Epithelial cell of proximal tubule (primary cell): ENCODE measurements around the gene POPDC2. TPM values are rescaled to one million over a fixed set of nuclear protein-coding genes. Genes with fewer than 3 reads are reported as not detected.
A peak's percentile ranks its signal among the peaks of the same experiment; 100 is the strongest.

ENCODE experiments used
- DNase-seq: peaks from one replicate; pipeline ENCODE4 v3.0.0-alpha.2; 2011; ENCODE audit warnings: low read depth
- H3K4me3 ChIP-seq: 2 replicates; pipeline ENCODE4 v1.5.1; 2011; ENCODE audit warnings: low read depth, mild to moderate bottlenecking, low read length
- total RNA-seq: library from RNA; depleted of rRNA; stranded (reverse); fragments of >200 nt; gene quantifications from 2 replicates; pipeline ENCODE4 v1.2.3, GENCODE V29; 2015
- TF ChIP-seq, protein P1 (sequence below): conservative IDR thresholded peaks from 2 replicates; pipeline ENCODE4 v1.5.1; 2012; ENCODE audit warnings: low read depth, mild to moderate bottlenecking, low read length

POPDC2 gene
- total RNA-seq, 1 donor from 2014 or later, result 0.06 TPM

DNA sequence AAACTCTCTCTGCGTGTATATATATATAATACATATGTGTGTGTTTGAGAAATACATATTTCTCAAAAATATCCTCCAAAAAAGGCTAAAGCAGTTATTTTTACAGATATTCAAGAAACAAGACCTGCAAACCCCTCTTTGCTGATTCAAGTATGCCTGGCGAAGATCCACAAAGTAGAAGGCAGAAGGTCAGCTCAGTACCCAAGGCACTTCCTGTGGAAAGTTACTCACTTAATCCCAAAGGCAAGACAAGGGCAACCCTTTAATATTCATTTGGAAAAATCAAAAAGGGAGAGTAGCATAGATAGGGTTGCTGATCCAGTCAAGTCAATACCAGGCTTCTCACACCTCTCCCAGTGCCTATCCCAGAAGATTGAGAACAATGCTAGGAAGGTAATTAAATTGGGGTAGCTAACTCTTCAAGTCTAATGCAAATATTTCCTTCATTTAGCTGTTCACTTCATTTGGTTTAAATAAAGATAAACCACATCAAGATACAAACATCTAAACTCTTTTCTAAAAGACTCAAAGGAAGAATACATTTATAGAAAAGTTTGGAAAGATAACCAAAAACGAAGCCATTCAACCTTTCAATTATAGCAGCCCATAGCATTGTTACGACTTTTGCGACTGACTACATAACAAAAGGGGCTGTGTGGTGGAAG is 9.6 kb upstream of the POPDC2 start:
- DNase-seq, result no peak
- TF ChIP-seq, protein P1, sequence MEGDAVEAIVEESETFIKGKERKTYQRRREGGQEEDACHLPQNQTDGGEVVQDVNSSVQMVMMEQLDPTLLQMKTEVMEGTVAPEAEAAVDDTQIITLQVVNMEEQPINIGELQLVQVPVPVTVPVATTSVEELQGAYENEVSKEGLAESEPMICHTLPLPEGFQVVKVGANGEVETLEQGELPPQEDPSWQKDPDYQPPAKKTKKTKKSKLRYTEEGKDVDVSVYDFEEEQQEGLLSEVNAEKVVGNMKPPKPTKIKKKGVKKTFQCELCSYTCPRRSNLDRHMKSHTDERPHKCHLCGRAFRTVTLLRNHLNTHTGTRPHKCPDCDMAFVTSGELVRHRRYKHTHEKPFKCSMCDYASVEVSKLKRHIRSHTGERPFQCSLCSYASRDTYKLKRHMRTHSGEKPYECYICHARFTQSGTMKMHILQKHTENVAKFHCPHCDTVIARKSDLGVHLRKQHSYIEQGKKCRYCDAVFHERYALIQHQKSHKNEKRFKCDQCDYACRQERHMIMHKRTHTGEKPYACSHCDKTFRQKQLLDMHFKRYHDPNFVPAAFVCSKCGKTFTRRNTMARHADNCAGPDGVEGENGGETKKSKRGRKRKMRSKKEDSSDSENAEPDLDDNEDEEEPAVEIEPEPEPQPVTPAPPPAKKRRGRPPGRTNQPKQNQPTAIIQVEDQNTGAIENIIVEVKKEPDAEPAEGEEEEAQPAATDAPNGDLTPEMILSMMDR, result no peak
- no peak overlapping the region for H3K4me3 ChIP-seq

DNA sequence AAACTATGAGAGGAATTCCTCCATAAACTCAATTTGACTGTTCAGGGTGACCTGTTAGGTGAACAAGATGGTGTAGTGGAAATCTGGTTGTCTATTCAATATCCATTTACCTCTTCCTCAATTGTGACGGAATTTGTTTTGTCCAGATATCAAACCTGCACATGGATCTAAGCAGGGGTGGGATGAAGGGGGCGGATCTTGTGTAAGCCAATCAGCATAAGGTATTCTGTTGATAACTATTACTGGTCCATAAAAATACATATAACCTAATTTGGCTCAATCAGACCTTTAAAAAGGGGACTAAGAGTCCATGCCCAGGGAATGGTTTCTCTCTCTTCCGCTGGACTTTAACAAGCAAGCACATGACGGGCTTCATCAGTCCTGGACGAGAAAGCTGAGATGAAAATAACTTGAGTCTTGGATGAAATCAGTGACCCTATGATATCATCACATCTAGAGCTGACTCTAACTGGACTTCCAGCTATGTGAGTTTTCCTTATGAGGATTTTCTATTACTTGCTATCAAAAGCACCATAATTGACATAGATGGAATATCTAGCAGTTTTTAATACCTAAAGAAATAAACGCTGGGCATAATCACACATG is 5.7 kb upstream of the POPDC2 start:
- DNase-seq, result no peak
- TF ChIP-seq, protein P1, result no peak

DNA sequence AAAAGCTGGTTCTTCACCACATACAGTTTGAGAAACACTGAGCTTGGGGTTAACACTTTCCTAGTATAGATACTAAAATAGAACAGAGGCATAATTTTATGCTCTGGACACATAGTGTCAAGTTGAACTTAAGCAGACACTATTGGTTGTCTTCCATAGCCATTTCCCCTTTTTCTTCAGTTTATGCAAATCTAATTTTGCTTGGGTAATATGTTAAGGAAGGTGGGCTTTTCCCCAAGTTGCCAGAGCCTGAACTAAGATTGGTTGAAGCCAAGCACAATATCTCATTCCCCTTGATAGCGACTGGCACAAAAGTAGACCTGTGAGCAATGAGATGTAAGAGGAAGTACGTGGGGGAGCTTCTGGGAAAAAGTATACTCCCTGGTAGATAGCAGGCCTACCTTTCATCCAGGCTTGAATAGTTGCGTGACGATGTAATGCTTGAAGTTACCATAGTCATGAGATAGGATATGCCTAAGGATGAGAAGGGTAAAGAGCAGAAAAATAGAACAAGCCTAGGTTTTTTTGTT is 4.5 kb upstream of the POPDC2 start:
- H3K4me3 ChIP-seq, result no peak overlapping the region
- TF ChIP-seq, protein P1, result no peak
- DNase-seq, result no peak

More for the DNA sequence above, 5.7 kb upstream of the POPDC2 start:
- no peak overlapping the region for H3K4me3 ChIP-seq

DNA sequence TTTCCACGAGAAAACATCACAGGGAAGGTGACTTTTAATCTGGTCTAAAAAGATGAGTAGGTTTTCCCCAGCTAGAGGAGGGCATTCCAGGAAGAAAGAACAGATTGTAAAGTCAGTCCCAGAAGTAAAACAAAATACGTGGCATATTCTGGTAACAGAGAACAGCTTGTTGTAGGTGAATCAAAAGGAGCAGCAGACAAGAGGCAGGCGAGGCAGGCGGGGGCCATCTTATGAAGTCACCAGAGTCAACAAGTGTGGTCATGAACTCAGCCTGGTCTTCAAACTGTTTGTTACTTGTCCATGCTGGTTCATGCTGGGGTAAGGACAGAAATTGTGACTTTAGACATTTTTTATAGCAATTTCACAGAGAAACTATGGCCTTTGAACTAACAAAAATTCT is 4.0 kb upstream of the POPDC2 start:
- DNase-seq, result no peak
- TF ChIP-seq, protein P1, result no peak
- no peak overlapping the region for H3K4me3 ChIP-seq

DNA sequence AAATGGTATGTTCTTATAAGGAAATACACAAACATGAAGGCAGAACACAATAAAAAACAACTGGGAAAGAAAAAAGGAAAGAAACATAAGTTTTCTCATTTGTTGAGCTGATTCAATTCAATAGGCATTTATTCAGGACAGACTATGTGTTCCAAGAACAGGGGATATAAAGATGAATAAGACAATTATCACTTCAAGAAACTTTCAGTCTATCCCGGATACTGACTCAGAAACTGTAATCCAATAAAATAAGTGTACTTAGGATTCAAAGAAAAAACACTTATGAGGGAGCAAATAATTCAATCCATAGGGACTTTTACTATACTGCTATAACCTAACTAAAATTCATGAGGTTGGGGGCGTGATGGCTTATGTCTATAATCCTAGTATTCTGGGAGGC is 3.5 kb upstream of the POPDC2 start:
- DNase-seq, result no peak

DNA sequence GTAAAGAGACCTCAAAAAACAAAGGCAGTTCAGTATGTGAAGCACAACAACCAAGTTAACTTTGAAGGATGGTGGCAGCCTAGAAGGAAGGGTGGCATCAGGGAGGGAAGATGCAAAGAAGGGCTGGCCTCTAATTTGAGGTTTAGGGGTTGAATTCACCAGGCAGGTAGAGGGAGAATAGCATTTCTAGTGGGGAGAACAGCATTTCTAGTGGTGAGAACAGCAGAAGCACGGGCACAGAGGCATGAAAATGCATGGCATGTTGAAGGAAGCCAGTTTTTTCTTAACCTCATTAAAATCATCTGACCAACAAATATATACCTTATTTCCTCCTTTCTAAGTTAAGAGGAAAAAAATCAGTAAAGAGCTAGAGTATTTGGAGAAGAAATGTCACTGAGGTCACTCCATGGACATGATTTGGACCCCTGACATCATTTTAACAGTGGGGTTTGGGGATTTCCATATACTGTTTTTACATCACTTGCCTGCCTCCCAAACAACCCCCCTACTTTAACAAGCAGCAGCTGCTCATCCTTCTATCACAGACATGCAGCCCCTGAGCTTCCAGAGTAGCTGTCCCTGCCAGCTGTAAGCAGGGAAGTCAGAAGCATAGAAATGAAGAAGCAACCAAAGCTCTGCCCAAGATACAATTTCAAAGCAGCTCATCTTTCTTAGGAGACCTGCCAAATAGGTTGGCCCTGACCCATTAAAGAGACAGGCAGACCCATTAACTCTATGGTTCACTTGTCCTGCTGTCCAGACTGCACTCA is 2.4 kb upstream of the POPDC2 start:
- TF ChIP-seq, protein P1, result peak; percentile 25
- no peak for DNase-seq
- H3K4me3 ChIP-seq, result no peak overlapping the region

More for the DNA sequence above, 3.5 kb upstream of the POPDC2 start:
- TF ChIP-seq, protein P1, result no peak
- H3K4me3 ChIP-seq, result no peak overlapping the region
